DLD1 (cell line): ENCODE measurements around the gene GAR1.
"Not testable (repeated sequence)": the region's sequence is repeated elsewhere in the genome, so short reads cannot be mapped to it uniquely, and the experiment has no call there.

Source experiments
- in situ Hi-C: cut with HindIII; loops from 2 replicates; pipeline ENCODE4 v1.10.0; 2017; ENCODE audit warnings: low sequenced_read_pairs

GAR1 gene

GRCh38 chr4:109836985-109837384, 21.4 kb downstream of the GAR1 start:
- in situ Hi-C loops: no loop called here

GRCh38 chr4:109846395-109847098, 31.0 kb downstream of the GAR1 start:
- in situ Hi-C loops: no loop called here

GRCh38 chr4:109847896-109848442, 32.4 kb downstream of the GAR1 start, which contains the start of gene LRIT3:
Gene LRIT3, plus strand, starts transcription at chr4:109848107. Its CDS starts 95 bp downstream, at chr4:109848202.
- in situ Hi-C loops: no loop called here

GRCh38 chr4:109848501-109848900, 32.9 kb downstream of the GAR1 start:
- in situ Hi-C loops: no loop called here

- in situ Hi-C loops: no loop called here
Observed at GRCh38 chr4:109850601-109851000, 35.0 kb downstream of the GAR1 start.

GRCh38 chr4:109859426-109860300, 44.1 kb downstream of the GAR1 start:
- in situ Hi-C loops: not testable (repeated sequence)

- in situ Hi-C loops: no loop called here
Observed at GRCh38 chr4:109861271-109861670, 45.7 kb downstream of the GAR1 start.

- in situ Hi-C loops: no loop called here
Observed at GRCh38 chr4:109861916-109862511, 46.5 kb downstream of the GAR1 start.

- in situ Hi-C loops: no loop called here
Observed at GRCh38 chr4:109864134-109864533, 48.6 kb downstream of the GAR1 start.

GRCh38 chr4:109870061-109870460, 54.5 kb downstream of the GAR1 start:
- in situ Hi-C loops: no loop called here

- in situ Hi-C loops: no loop called here
Observed at GRCh38 chr4:109872065-109872464, 56.5 kb downstream of the GAR1 start.

- in situ Hi-C loops: no loop called here
Observed at GRCh38 chr4:109872950-109873656, 57.5 kb downstream of the GAR1 start.

GRCh38 chr4:109873791-109874514, 58.4 kb downstream of the GAR1 start:
- in situ Hi-C loops: no loop called here
